ENCODE measurements around the gene USP4. TPM values are rescaled to one million over a fixed set of nuclear protein-coding genes. Genes with fewer than 3 reads are reported as not detected.

USP4 gene
- total and polyA plus RNA-seq, 2 of the 13 experiments (the other 11 are each of a cell fraction or from before 2014, with no cell fraction given): 9.2 to 20.8 TPM

GRCh38 chr3:49266410-49267095 is 73.3 kb downstream of the USP4 start (continued):
- TF ChIP-seq ZBTB37 (CRISPR knock-in tag; IDR thresholded peaks at IDR 0.05) (no peak), ARNT (IDR thresholded peaks at IDR 0.05) (no peak), ZNF10 (CRISPR knock-in tag; IDR thresholded peaks at IDR 0.05; ENCODE audit: borderline replicate concordance, low read depth) (no peak), ZNF616 (CRISPR knock-in tag; IDR thresholded peaks at IDR 0.05; ENCODE audit: low read depth) (no peak), MYNN (CRISPR knock-in tag; IDR thresholded peaks at IDR 0.05; ENCODE audit: low read depth) (no peak), EP300 (IDR thresholded peaks at IDR 0.05; ENCODE audit: low read depth in 2 of 2, low read length in 2 of 2) (no peak), EP300 (CRISPR knock-in tag; IDR thresholded peaks at IDR 0.05; ENCODE audit: borderline replicate concordance) (no peak), SKI (IDR thresholded peaks at IDR 0.05; ENCODE audit: partially characterized antibody) (no peak), ZNF414 (CRISPR knock-in tag; IDR thresholded peaks at IDR 0.05) (no peak), ZNF737 (CRISPR knock-in tag; IDR thresholded peaks at IDR 0.05; ENCODE audit: borderline replicate concordance) (no peak)

Measured in HepG2 (cell line).